ENCODE data around the gene TAOK1.

Gene TAOK1

GRCh38 chr17:29566473-29567303 lies 176.5 kb downstream of the TAOK1 start, which contains the start of gene ABHD15:
TSS of gene ABHD15 (minus strand) at chr17:29567037. CDS start at chr17:29566966, 71 bp downstream.
- H2AFZ ChIP-seq (ENCODE audit: low read depth, low read length): peak within 1 kb of the TSS; percentile 83
- peaks cover 8% of the 10 kb centered on the region for H3K4me1 ChIP-seq (ENCODE audit: insufficient read depth, low read length)
- H3K4me3 ChIP-seq (ENCODE audit: low read length): peak within 1 kb of the TSS; percentile 84
- H3K36me3 ChIP-seq (ENCODE audit: insufficient read depth, low read length): peaks cover 16% of the 10 kb centered on the region
- H3K27me3 ChIP-seq (ENCODE audit: insufficient read depth, low read length): no peaks in the 10 kb centered on the region
- H3K9me3 ChIP-seq (ENCODE audit: low read length): no peaks in the 10 kb centered on the region

- Histone ChIP-seq H2AFZ (ENCODE audit: low read depth, low read length) (peak overlapping the region; percentile 83), H3K36me3 (ENCODE audit: insufficient read depth, low read length) (peaks cover 16% of the 10 kb centered on the region), H3K4me3 (ENCODE audit: low read length) (peak overlapping the region; percentile 84), H3K4me1 (ENCODE audit: insufficient read depth, low read length) (peaks cover 8% of the 10 kb centered on the region), H3K27me3 (ENCODE audit: insufficient read depth, low read length) (no peaks in the 10 kb centered on the region), H3K9me3 (ENCODE audit: low read length) (no peaks in the 10 kb centered on the region)
Measured at GRCh38 chr17:29567304-29567553, 177.1 kb downstream of the TAOK1 start.

GRCh38 chr17:29567554-29568330 lies 177.6 kb downstream of the TAOK1 start:
- H3K4me1 ChIP-seq (ENCODE audit: insufficient read depth, low read length): peaks cover 8% of the 10 kb centered on the region
- no peaks in the 10 kb centered on the region for H3K27me3 ChIP-seq (ENCODE audit: insufficient read depth, low read length)

GRCh38 chr17:29568331-29569244 lies 178.4 kb downstream of the TAOK1 start, which contains the start of gene TP53I13:
TSS of gene TP53I13 (plus strand) at chr17:29568701. CDS start at chr17:29568759, 58 bp downstream.
- peak within 1 kb of the TSS; percentile 84 for H3K4me3 ChIP-seq (ENCODE audit: low read length)
- no peaks in the 10 kb centered on the region for H3K9me3 ChIP-seq (ENCODE audit: low read length)
- no peaks in the 10 kb centered on the region for H3K27me3 ChIP-seq (ENCODE audit: insufficient read depth, low read length)
- peaks cover 8% of the 10 kb centered on the region for H3K4me1 ChIP-seq (ENCODE audit: insufficient read depth, low read length)
- H3K36me3 ChIP-seq (ENCODE audit: insufficient read depth, low read length): peaks cover 24% of the 10 kb centered on the region
- peak within 1 kb of the TSS; percentile 83 for H2AFZ ChIP-seq (ENCODE audit: low read depth, low read length)

More at GRCh38 chr17:29567554-29568330, 177.6 kb downstream of the TAOK1 start:
- Histone ChIP-seq H3K4me3 (ENCODE audit: low read length) (peak overlapping the region; percentile 84), H3K9me3 (ENCODE audit: low read length) (no peaks in the 10 kb centered on the region), H3K36me3 (ENCODE audit: insufficient read depth, low read length) (peaks cover 19% of the 10 kb centered on the region), H2AFZ (ENCODE audit: low read depth, low read length) (peak overlapping the region; percentile 83)

GRCh38 chr17:29569245-29569950 lies 179.2 kb downstream of the TAOK1 start:
- Histone ChIP-seq H3K27me3 (ENCODE audit: insufficient read depth, low read length) (no peaks in the 10 kb centered on the region), H3K36me3 (ENCODE audit: insufficient read depth, low read length) (peaks cover 32% of the 10 kb centered on the region), H3K4me1 (ENCODE audit: insufficient read depth, low read length) (peaks cover 8% of the 10 kb centered on the region), H3K9me3 (ENCODE audit: low read length) (no peaks in the 10 kb centered on the region), H3K4me3 (ENCODE audit: low read length) (peak overlapping the region; percentile 84), H2AFZ (ENCODE audit: low read depth, low read length) (peak overlapping the region; percentile 83)

GRCh38 chr17:29570521-29570920 lies 180.4 kb downstream of the TAOK1 start:
- H2AFZ ChIP-seq (ENCODE audit: low read depth, low read length): no peak overlapping the region
- peaks cover 43% of the 10 kb centered on the region for H3K36me3 ChIP-seq (ENCODE audit: insufficient read depth, low read length)
- peaks cover 8% of the 10 kb centered on the region for H3K4me1 ChIP-seq (ENCODE audit: insufficient read depth, low read length)
- H3K27me3 ChIP-seq (ENCODE audit: insufficient read depth, low read length): no peaks in the 10 kb centered on the region
- H3K4me3 ChIP-seq (ENCODE audit: low read length): no peak overlapping the region
- H3K9me3 ChIP-seq (ENCODE audit: low read length): no peaks in the 10 kb centered on the region

GRCh38 chr17:29571486-29571882 lies 181.3 kb downstream of the TAOK1 start:
- Histone ChIP-seq H3K36me3 (ENCODE audit: insufficient read depth, low read length) (peaks cover 52% of the 10 kb centered on the region), H2AFZ (ENCODE audit: low read depth, low read length) (no peak overlapping the region), H3K4me1 (ENCODE audit: insufficient read depth, low read length) (peaks cover 8% of the 10 kb centered on the region)

GRCh38 chr17:29571883-29572681 lies 181.9 kb downstream of the TAOK1 start:
- H2AFZ ChIP-seq (ENCODE audit: low read depth, low read length): no peak overlapping the region
- H3K4me1 ChIP-seq (ENCODE audit: insufficient read depth, low read length): peaks cover 8% of the 10 kb centered on the region
- peaks cover 58% of the 10 kb centered on the region for H3K36me3 ChIP-seq (ENCODE audit: insufficient read depth, low read length)
- H3K9me3 ChIP-seq (ENCODE audit: low read length): no peaks in the 10 kb centered on the region
- H3K27me3 ChIP-seq (ENCODE audit: insufficient read depth, low read length): no peaks in the 10 kb centered on the region
- no peak overlapping the region for H3K4me3 ChIP-seq (ENCODE audit: low read length)

More at GRCh38 chr17:29571486-29571882, 181.3 kb downstream of the TAOK1 start:
- H3K9me3 ChIP-seq (ENCODE audit: low read length): no peaks in the 10 kb centered on the region
- no peak overlapping the region for H3K4me3 ChIP-seq (ENCODE audit: low read length)
- H3K27me3 ChIP-seq (ENCODE audit: insufficient read depth, low read length): no peaks in the 10 kb centered on the region

- H3K4me3 ChIP-seq (ENCODE audit: low read length): no peak overlapping the region
- H3K27me3 ChIP-seq (ENCODE audit: insufficient read depth, low read length): no peaks in the 10 kb centered on the region
- peaks cover 8% of the 10 kb centered on the region for H3K4me1 ChIP-seq (ENCODE audit: insufficient read depth, low read length)
- no peaks in the 10 kb centered on the region for H3K9me3 ChIP-seq (ENCODE audit: low read length)
- H2AFZ ChIP-seq (ENCODE audit: low read depth, low read length): no peak overlapping the region
- peaks cover 66% of the 10 kb centered on the region for H3K36me3 ChIP-seq (ENCODE audit: insufficient read depth, low read length)
Measured at GRCh38 chr17:29572691-29573557, 182.8 kb downstream of the TAOK1 start.

- H2AFZ ChIP-seq (ENCODE audit: low read depth, low read length): no peak overlapping the region
- H3K4me3 ChIP-seq (ENCODE audit: low read length): no peak overlapping the region
- no peaks in the 10 kb centered on the region for H3K9me3 ChIP-seq (ENCODE audit: low read length)
- no peaks in the 10 kb centered on the region for H3K27me3 ChIP-seq (ENCODE audit: insufficient read depth, low read length)
- H3K4me1 ChIP-seq (ENCODE audit: insufficient read depth, low read length): peaks cover 8% of the 10 kb centered on the region
- H3K36me3 ChIP-seq (ENCODE audit: insufficient read depth, low read length): peaks cover 70% of the 10 kb centered on the region
Measured at GRCh38 chr17:29573558-29573869, 183.4 kb downstream of the TAOK1 start.
